ENCODE data around the gene SLC26A11. TPM values are rescaled to one million over a fixed set of nuclear protein-coding genes. Genes with fewer than 3 reads are reported as not detected.
A peak's percentile ranks its signal among the peaks of the same experiment; 100 is the strongest.

SLC26A11 gene
- total and polyA plus RNA-seq, 12 donors, result 14.0 to 101 (median 50.5) TPM

DNA sequence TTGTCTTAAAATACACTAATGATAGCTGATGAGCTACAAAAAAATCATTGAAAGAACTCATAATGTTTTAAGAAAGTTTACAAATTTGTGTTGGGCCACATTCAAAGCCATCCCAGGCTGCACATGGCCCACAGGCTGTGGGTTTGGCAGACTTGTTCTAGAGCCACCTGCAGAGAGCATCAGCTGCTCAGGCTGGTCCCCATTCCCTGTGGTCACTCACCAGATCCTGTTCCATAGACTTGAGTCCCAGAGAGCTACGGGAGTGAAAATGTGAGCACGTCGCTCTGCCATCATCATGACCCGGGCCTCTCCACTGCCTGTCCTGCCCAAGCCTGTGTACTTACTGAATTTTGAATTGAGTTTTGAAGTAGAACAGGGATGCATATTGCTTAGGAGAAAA lies 6.9 kb downstream of the SLC26A11 start:
- DNase-seq, result no peak
- Histone ChIP-seq H3K27ac (no peak overlapping the region), H3K9me3 (replicated peaks in 1 of 3) (peaks cover 0 to 5% (median 0%) of the 10 kb centered on the region in 3 donors), H3K4me1 (replicated peaks in 1 of 2) (peaks cover 5 to 7% of the 10 kb centered on the region in 2 donors), H3K36me3 (replicated peaks in 1 of 2) (peaks cover 0 to 25% of the 10 kb centered on the region in 2 donors), H3K4me3 (no peak overlapping the region), H3K27me3 (no peaks in the 10 kb centered on the region)
- intact Hi-C loops (cut with DNase I), result no loop called here
- WGBS, 4 donors, result 93 to 98% (median 95%) methylated on average over 4 of the region's 4 CpGs
- TF ChIP-seq, protein P1, sequence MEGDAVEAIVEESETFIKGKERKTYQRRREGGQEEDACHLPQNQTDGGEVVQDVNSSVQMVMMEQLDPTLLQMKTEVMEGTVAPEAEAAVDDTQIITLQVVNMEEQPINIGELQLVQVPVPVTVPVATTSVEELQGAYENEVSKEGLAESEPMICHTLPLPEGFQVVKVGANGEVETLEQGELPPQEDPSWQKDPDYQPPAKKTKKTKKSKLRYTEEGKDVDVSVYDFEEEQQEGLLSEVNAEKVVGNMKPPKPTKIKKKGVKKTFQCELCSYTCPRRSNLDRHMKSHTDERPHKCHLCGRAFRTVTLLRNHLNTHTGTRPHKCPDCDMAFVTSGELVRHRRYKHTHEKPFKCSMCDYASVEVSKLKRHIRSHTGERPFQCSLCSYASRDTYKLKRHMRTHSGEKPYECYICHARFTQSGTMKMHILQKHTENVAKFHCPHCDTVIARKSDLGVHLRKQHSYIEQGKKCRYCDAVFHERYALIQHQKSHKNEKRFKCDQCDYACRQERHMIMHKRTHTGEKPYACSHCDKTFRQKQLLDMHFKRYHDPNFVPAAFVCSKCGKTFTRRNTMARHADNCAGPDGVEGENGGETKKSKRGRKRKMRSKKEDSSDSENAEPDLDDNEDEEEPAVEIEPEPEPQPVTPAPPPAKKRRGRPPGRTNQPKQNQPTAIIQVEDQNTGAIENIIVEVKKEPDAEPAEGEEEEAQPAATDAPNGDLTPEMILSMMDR (IDR thresholded peaks at IDR 0.05), result no peak
- TF ChIP-seq POLR2A (IDR thresholded peaks at IDR 0.05), result no peak

GRCh38 chr17:80227666-80228065 lies 7.4 kb downstream of the SLC26A11 start:
- TF ChIP-seq POLR2A (IDR thresholded peaks at IDR 0.05), result no peak
- TF ChIP-seq, protein P1 (IDR thresholded peaks at IDR 0.05), result no peak

GRCh38 chr17:80228477-80228876 lies 8.2 kb downstream of the SLC26A11 start:
- H3K36me3 ChIP-seq (replicated peaks in 1 of 2), result peaks cover 0 to 21% of the 10 kb centered on the region in 2 donors
- no peak overlapping the region for H3K27ac ChIP-seq
- H3K27me3 ChIP-seq, result no peaks in the 10 kb centered on the region
- H3K9me3 ChIP-seq (replicated peaks in 1 of 3), result peaks cover 0 to 11% (median 0%) of the 10 kb centered on the region in 3 donors
- WGBS, 4 donors, result 90 to 96% (median 95%) methylated on average over 12 to 14 of the region's 14 CpGs
- H3K4me1 ChIP-seq (replicated peaks in 1 of 2), result peaks cover 5 to 7% of the 10 kb centered on the region in 2 donors
- TF ChIP-seq, protein P1 (IDR thresholded peaks at IDR 0.05), result no peak
- TF ChIP-seq POLR2A (IDR thresholded peaks at IDR 0.05), result no peak
- DNase-seq, result peak in 1 of 7 donors; percentile 5
- H3K4me3 ChIP-seq, result no peak overlapping the region
- intact Hi-C loops (cut with DNase I), result no loop called here

More at GRCh38 chr17:80227666-80228065, 7.4 kb downstream of the SLC26A11 start:
- Histone ChIP-seq H3K36me3 (replicated peaks in 1 of 2) (peaks cover 0 to 25% of the 10 kb centered on the region in 2 donors), H3K4me3 (no peak overlapping the region), H3K27me3 (no peaks in the 10 kb centered on the region), H3K4me1 (replicated peaks in 1 of 2) (peaks cover 5 to 7% of the 10 kb centered on the region in 2 donors), H3K9me3 (replicated peaks in 1 of 3) (peaks cover 0 to 10% (median 0%) of the 10 kb centered on the region in 3 donors), H3K27ac (no peak overlapping the region)
- peak in 1 of 7 donors; percentile 6 for DNase-seq
- WGBS, 4 donors, result 93 to 100% (median 95%) methylated on average over 2 to 11 of the region's 11 CpGs
- intact Hi-C loops (cut with DNase I), result no loop called here

GRCh38 chr17:80229011-80229410 lies 8.8 kb downstream of the SLC26A11 start:
- TF ChIP-seq POLR2A (IDR thresholded peaks at IDR 0.05), result no peak
- TF ChIP-seq, protein P1 (IDR thresholded peaks at IDR 0.05), result no peak
- Histone ChIP-seq H3K36me3 (replicated peaks in 1 of 2) (peaks cover 0 to 21% of the 10 kb centered on the region in 2 donors), H3K27me3 (no peaks in the 10 kb centered on the region), H3K9me3 (replicated peaks in 1 of 3) (peaks cover 0 to 11% (median 0%) of the 10 kb centered on the region in 3 donors), H3K27ac (no peak overlapping the region), H3K4me1 (replicated peaks in 1 of 2) (peaks cover 5 to 7% of the 10 kb centered on the region in 2 donors), H3K4me3 (no peak overlapping the region)
- WGBS, 4 donors, result 86 to 92% (median 91%) methylated on average over 4 of the region's 4 CpGs
- intact Hi-C loops (cut with DNase I), result no loop called here
- no peak for DNase-seq
